Measurements from ENCODE around the gene ATP6V1B1. TPM values are rescaled to one million over a fixed set of nuclear protein-coding genes. Genes with fewer than 3 reads are reported as not detected.

The ATP6V1B1 gene
- total and polyA plus RNA-seq, 9 of the 15 experiments (the other 6 are each of a cell fraction or from before 2014, with no cell fraction given): not detected

DNA sequence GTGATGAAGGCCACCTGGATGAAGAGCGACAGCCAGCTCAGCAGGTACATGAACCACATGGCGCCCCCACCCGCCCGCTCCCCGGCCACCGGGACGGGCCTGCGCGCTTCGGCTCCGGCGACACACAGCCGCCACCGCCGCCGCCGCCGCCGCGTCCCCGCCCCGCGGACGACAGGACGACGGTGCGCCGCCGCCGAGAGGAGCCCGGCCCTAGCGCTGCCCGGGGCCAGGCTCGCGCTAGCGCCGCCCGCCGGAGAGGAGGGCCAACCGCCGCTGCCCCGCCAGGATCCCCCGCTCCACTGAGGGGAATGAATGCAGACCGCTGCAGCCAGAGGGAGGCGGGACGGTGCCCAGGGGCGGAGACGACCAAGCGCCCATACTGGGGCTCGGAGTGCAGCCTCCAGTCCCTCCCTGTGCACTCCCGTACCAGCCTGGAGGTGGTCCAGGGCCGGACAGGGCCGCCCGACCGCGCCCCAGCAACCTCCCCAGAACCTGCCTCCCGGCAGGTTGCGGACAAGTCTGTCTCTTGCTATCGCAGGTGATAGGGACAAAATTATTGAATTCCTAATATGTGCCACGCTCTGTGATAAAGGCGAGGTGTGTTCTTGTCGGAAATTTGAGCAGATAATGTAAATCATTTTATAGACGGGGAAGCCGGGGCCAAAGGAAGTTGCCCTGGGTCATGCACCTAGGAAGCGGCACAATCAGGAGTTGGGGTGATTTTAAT, 59.2 kb downstream of the ATP6V1B1 start, which contains the start of gene TEX261 (continued):
- TF ChIP-seq EZH2 (IDR thresholded peaks at IDR 0.05; ENCODE audit: borderline replicate concordance, low read depth, low read length) (no peak), RBM39 (optimal IDR thresholded peaks at IDR 0.05; ENCODE audit: low read depth, low read length) (no peak), SMAD4 (CRISPR knock-in tag; conservative IDR thresholded peaks at IDR 0.05) (peak; percentile 67), FOXP1 (CRISPR knock-in tag; IDR thresholded peaks at IDR 0.05) (no peak), ZNF444 (CRISPR knock-in tag; IDR thresholded peaks at IDR 0.05) (no peak), JUND (IDR thresholded peaks at IDR 0.05; ENCODE audit: borderline replicate concordance, low read depth, low read length) (peak; percentile 17; the same call in 1 of the 2 replicates), JUND (tag; IDR thresholded peaks at IDR 0.05; ENCODE audit: borderline replicate concordance, low read depth, low read length) (no peak), NFXL1 (CRISPR knock-in tag; IDR thresholded peaks at IDR 0.05) (no peak), SAFB2 (IDR thresholded peaks at IDR 0.05; ENCODE audit: borderline replicate concordance, low read depth, low read length, severe bottlenecking) (no peak), CEBPB (tag; IDR thresholded peaks at IDR 0.05) (no peak), MTF1 (CRISPR knock-in tag; IDR thresholded peaks at IDR 0.05; ENCODE audit: borderline replicate concordance) (no peak), CREM (IDR thresholded peaks at IDR 0.05; ENCODE audit: low read depth) (peak; percentile 70), CREBBP (IDR thresholded peaks at IDR 0.05; ENCODE audit: low read depth, low read length) (no peak), ETV5 (CRISPR knock-in tag; IDR thresholded peaks at IDR 0.05; ENCODE audit: low read depth) (no peak), HNRNPLL (IDR thresholded peaks at IDR 0.05; ENCODE audit: low read depth, low read length, poor library complexity, severe bottlenecking) (no peak), SRSF1 (IDR thresholded peaks at IDR 0.05; ENCODE audit: low read depth, low read length) (no peak), POLR2AphosphoS5 (IDR thresholded peaks at IDR 0.05; ENCODE audit: control insufficient read depth, insufficient read depth, low read depth, low read length) (0 out of 2 replicates have a peak, but pooled peaks have one; percentile 23)
- TF ChIP-seq, protein P1, sequence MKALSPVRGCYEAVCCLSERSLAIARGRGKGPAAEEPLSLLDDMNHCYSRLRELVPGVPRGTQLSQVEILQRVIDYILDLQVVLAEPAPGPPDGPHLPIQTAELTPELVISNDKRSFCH (CRISPR knock-in tag; IDR thresholded peaks at IDR 0.05): no peak
- TF ChIP-seq, protein P1 (tag; IDR thresholded peaks at IDR 0.05): no peak
- TF ChIP-seq, protein P2, sequence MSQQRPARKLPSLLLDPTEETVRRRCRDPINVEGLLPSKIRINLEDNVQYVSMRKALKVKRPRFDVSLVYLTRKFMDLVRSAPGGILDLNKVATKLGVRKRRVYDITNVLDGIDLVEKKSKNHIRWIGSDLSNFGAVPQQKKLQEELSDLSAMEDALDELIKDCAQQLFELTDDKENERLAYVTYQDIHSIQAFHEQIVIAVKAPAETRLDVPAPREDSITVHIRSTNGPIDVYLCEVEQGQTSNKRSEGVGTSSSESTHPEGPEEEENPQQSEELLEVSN (IDR thresholded peaks at IDR 0.05; ENCODE audit: borderline replicate concordance in 1 of 2, extremely low read depth in 1 of 2, insufficient read depth in 1 of 2, insufficient read length in 1 of 2, low read depth in 1 of 2, low read length in 1 of 2, poor library complexity in 1 of 2, severe bottlenecking in 1 of 2): peak in 1 of 2 experiments; percentile 42
- TF ChIP-seq, protein P3, sequence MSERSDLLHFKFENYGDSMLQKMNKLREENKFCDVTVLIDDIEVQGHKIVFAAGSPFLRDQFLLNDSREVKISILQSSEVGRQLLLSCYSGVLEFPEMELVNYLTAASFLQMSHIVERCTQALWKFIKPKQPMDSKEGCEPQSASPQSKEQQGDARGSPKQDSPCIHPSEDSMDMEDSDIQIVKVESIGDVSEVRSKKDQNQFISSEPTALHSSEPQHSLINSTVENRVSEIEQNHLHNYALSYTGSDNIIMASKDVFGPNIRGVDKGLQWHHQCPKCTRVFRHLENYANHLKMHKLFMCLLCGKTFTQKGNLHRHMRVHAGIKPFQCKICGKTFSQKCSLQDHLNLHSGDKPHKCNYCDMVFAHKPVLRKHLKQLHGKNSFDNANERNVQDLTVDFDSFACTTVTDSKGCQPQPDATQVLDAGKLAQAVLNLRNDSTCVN (CRISPR knock-in tag; IDR thresholded peaks at IDR 0.05): no peak
- TF ChIP-seq, protein P4, sequence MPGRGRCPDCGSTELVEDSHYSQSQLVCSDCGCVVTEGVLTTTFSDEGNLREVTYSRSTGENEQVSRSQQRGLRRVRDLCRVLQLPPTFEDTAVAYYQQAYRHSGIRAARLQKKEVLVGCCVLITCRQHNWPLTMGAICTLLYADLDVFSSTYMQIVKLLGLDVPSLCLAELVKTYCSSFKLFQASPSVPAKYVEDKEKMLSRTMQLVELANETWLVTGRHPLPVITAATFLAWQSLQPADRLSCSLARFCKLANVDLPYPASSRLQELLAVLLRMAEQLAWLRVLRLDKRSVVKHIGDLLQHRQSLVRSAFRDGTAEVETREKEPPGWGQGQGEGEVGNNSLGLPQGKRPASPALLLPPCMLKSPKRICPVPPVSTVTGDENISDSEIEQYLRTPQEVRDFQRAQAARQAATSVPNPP (IDR thresholded peaks at IDR 0.05; ENCODE audit: borderline replicate concordance, insufficient read depth, insufficient read length): no peak
- TF ChIP-seq, protein P5, sequence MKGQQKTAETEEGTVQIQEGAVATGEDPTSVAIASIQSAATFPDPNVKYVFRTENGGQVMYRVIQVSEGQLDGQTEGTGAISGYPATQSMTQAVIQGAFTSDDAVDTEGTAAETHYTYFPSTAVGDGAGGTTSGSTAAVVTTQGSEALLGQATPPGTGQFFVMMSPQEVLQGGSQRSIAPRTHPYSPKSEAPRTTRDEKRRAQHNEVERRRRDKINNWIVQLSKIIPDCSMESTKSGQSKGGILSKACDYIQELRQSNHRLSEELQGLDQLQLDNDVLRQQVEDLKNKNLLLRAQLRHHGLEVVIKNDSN (CRISPR knock-in tag; IDR thresholded peaks at IDR 0.05): no peak
